Measurements from ENCODE around the gene GAB3.

GAB3 gene

GRCh38 chrX:154791939-154792338, 41.1 kb upstream of the GAB3 start:
- CTCF ChIA-PET, result no interaction called here
- no peak for TF ChIP-seq CTCF (IDR thresholded peaks at IDR 0.05; ENCODE audit: insufficient read depth, low read length, missing control alignments)
- H3K4me3 ChIP-seq (ENCODE audit: low read depth, low read length), result no peak overlapping the region
- no peak for DNase-seq (ENCODE audit: low read depth, low spot score)
- POLR2A ChIA-PET, result no interaction called here

- ChIA-PET CTCF (no interaction called here), POLR2A (no interaction called here)
- H3K4me3 ChIP-seq (ENCODE audit: low read depth, low read length), result no peak overlapping the region
- TF ChIP-seq CTCF (IDR thresholded peaks at IDR 0.05; ENCODE audit: insufficient read depth, low read length, missing control alignments), result no peak
- no peak for DNase-seq (ENCODE audit: low read depth, low spot score)
These were observed 40.6 kb upstream of the GAB3 start for GRCh38 chrX:154791467-154791866.

- ChIA-PET CTCF (no interaction called here), POLR2A (no interaction called here)
- no peak for DNase-seq (ENCODE audit: low read depth, low spot score)
- TF ChIP-seq CTCF (IDR thresholded peaks at IDR 0.05; ENCODE audit: insufficient read depth, low read length, missing control alignments), result no peak
- H3K4me3 ChIP-seq (ENCODE audit: low read depth, low read length), result no peak overlapping the region
These were observed 34.8 kb upstream of the GAB3 start for GRCh38 chrX:154785716-154786115.

GRCh38 chrX:154784149-154784995, 33.5 kb upstream of the GAB3 start:
- H3K4me3 ChIP-seq (ENCODE audit: low read depth, low read length), result no peak overlapping the region
- CTCF ChIA-PET, result no interaction called here
- no peak for DNase-seq (ENCODE audit: low read depth, low spot score)
- no peak for TF ChIP-seq CTCF (IDR thresholded peaks at IDR 0.05; ENCODE audit: insufficient read depth, low read length, missing control alignments)
- POLR2A ChIA-PET, result no interaction called here

GRCh38 chrX:154780968-154781367, 30.1 kb upstream of the GAB3 start:
- POLR2A ChIA-PET, result interaction anchor here (0.6 kb wide), 1 partner anchor 663 kb away, joined by 3 read pairs; no protein-coding TSS in a partner anchor
- no peak overlapping the region for H3K4me3 ChIP-seq (ENCODE audit: low read depth, low read length)
- no peak for TF ChIP-seq CTCF (IDR thresholded peaks at IDR 0.05; ENCODE audit: insufficient read depth, low read length, missing control alignments)
- CTCF ChIA-PET, result no interaction called here
- DNase-seq (ENCODE audit: low read depth, low spot score), result no peak

- ChIA-PET POLR2A (interaction anchor here (0.7 kb wide), 1 partner anchor 50 kb away, joined by 3 read pairs; no protein-coding TSS in a partner anchor), CTCF (no interaction called here)
- DNase-seq (ENCODE audit: low read depth, low spot score), result no peak
- no peak overlapping the region for H3K4me3 ChIP-seq (ENCODE audit: low read depth, low read length)
- TF ChIP-seq CTCF (IDR thresholded peaks at IDR 0.05; ENCODE audit: insufficient read depth, low read length, missing control alignments), result no peak
These were observed 28.4 kb upstream of the GAB3 start for GRCh38 chrX:154779261-154779660.
